HepG2 (cell line): ENCODE data around the gene SLX9. TPM values are rescaled to one million over a fixed set of nuclear protein-coding genes. Genes with fewer than 3 reads are reported as not detected.

ENCODE experiments used
- GATAD1 ChIP-seq: IDR thresholded peaks from 2 replicates; pipeline ENCODE4 v1.6.1; 2016; ENCODE audit warnings: missing genetic modification reagents, missing compliant biosample characterization
- GZF1 ChIP-seq: sonication (generic); formaldehyde crosslinking; IDR thresholded peaks from 2 replicates; pipeline ENCODE4 v1.5.1; 2020; ENCODE audit warnings: mild to moderate bottlenecking, missing genetic modification reagents
- IKZF1 ChIP-seq: fragments of 450-650 bp; IDR thresholded peaks from 2 replicates; pipeline ENCODE4 v1.7.1; 2016
- JUN ChIP-seq: sonication (generic); formaldehyde crosslinking; IDR thresholded peaks from 2 replicates; pipeline ENCODE4 v1.4.0; 2020; ENCODE audit warnings: mild to moderate bottlenecking, missing genetic modification reagents
- MATR3 ChIP-seq: sonication (generic); formaldehyde crosslinking; IDR thresholded peaks from 2 replicates; pipeline ENCODE4 v1.4.0; 2020; ENCODE audit warnings: missing genetic modification reagents
- NR2F1 ChIP-seq, 2 experiments: fragments of 450-650 bp in 1 of 2; formaldehyde crosslinking in 1 of 2; IDR thresholded peaks; 2 replicates each; pipeline versions ENCODE4 v1.5.0 to v1.6.1; 2016 to 2020; ENCODE audit warnings: mild to moderate bottlenecking in 1 of 2, missing compliant biosample characterization in 1 of 2, missing genetic modification reagents in 1 of 2, moderate library complexity in 1 of 2
- RXRB ChIP-seq: IDR thresholded peaks from 2 replicates; pipeline ENCODE4 v1.6.1; 2016; ENCODE audit warnings: borderline replicate concordance, missing genetic modification reagents, missing compliant biosample characterization
- SATB2 ChIP-seq: sonication (generic); formaldehyde crosslinking; IDR thresholded peaks from 2 replicates; pipeline ENCODE4 v1.5.0; 2020; ENCODE audit warnings: missing genetic modification reagents
- SNAPC2 ChIP-seq: sonication (generic); formaldehyde crosslinking; IDR thresholded peaks from 2 replicates; pipeline ENCODE4 v1.8.1; 2022; ENCODE audit warnings: mild to moderate bottlenecking, missing genetic modification reagents
- TBL1XR1 ChIP-seq: fragments of 150-350 bp; IDR thresholded peaks from 2 replicates; pipeline ENCODE4 v1.6.1; 2014; ENCODE audit warnings: borderline replicate concordance, low read length; ENCODE audit not compliant: partially characterized antibody
- ZFP36L1 ChIP-seq: sonication (generic); formaldehyde crosslinking; IDR thresholded peaks from 2 replicates; pipeline ENCODE4 v1.8.0; 2022; ENCODE audit warnings: mild to moderate bottlenecking, missing genetic modification reagents, moderate library complexity
- ZMYM2 ChIP-seq: sonication (generic); formaldehyde crosslinking; IDR thresholded peaks from 2 replicates; pipeline ENCODE4 v1.8.0; 2022; ENCODE audit warnings: mild to moderate bottlenecking, missing genetic modification reagents
- ZNF234 ChIP-seq: sonication (generic); formaldehyde crosslinking; conservative IDR thresholded peaks from 2 replicates; pipeline ENCODE4 v1.5.1; 2020; ENCODE audit warnings: mild to moderate bottlenecking, missing genetic modification reagents
- ZNF317 ChIP-seq: sonication (generic); formaldehyde crosslinking; IDR thresholded peaks from 2 replicates; pipeline ENCODE4 v1.5.0; 2020; ENCODE audit warnings: mild to moderate bottlenecking, missing genetic modification reagents
- ZNF672 ChIP-seq: sonication (generic); formaldehyde crosslinking; IDR thresholded peaks from 2 replicates; pipeline ENCODE4 v1.8.1; 2022; ENCODE audit warnings: missing genetic modification reagents
- ZNF720 ChIP-seq: sonication (generic); formaldehyde crosslinking; IDR thresholded peaks from 2 replicates; pipeline ENCODE4 v1.4.0; 2020; ENCODE audit warnings: missing genetic modification reagents
- ZNF737 ChIP-seq: sonication (generic); formaldehyde crosslinking; IDR thresholded peaks from 2 replicates; pipeline ENCODE4 v1.5.0; 2020; ENCODE audit warnings: missing genetic modification reagents, mild to moderate bottlenecking, borderline replicate concordance
- ZNF746 ChIP-seq: sonication (generic); formaldehyde crosslinking; IDR thresholded peaks from 2 replicates; pipeline ENCODE4 v1.8.0; 2022; ENCODE audit warnings: mild to moderate bottlenecking, missing genetic modification reagents
- ZNF83 ChIP-seq: sonication (generic); formaldehyde crosslinking; IDR thresholded peaks from 2 replicates; pipeline ENCODE4 v1.4.0; 2020; ENCODE audit warnings: missing genetic modification reagents, mild to moderate bottlenecking, borderline replicate concordance
- polyA plus RNA-seq, 8 experiments: library from polyadenylated mRNA; depleted of rRNA in 3 of 8; stranded (reverse) in 7 of 8; unstranded in 1 of 8; fragments of >200 nt; fragmentation: Illumina TruSeq in 4 of 8; extraction: Trizol in 4 of 8; gene quantifications; 2 replicates each; pipeline versions ENCODE4 v1.2.1 to v1.2.3, GENCODE V29; 2011 to 2016; ENCODE audit warnings: low read depth in 4 of 8, missing spikeins in 1 of 8, mixed read lengths in 1 of 8; ENCODE audit not compliant: insufficient read depth in 1 of 8
- total RNA-seq, 5 experiments: library from RNA; depleted of rRNA; stranded (reverse); fragments of >200 nt; fragmentation: Illumina TruSeq; extraction: Trizol; gene quantifications; 2 replicates each; pipeline ENCODE4 v1.2.3, GENCODE V29; 2016; ENCODE audit warnings: low read depth in 1 of 5
- TF ChIP-seq, protein P1 (sequence below): sonication (generic); formaldehyde crosslinking; IDR thresholded peaks from 2 replicates; pipeline ENCODE4 v1.5.0; 2020; ENCODE audit warnings: mild to moderate bottlenecking, missing genetic modification reagents, borderline replicate concordance
- TF ChIP-seq, protein P2 (sequence below): sonication (generic); formaldehyde crosslinking; IDR thresholded peaks from 2 replicates; pipeline ENCODE4 v1.5.0; 2020; ENCODE audit warnings: mild to moderate bottlenecking, missing genetic modification reagents

SLX9 gene
- total and polyA plus RNA-seq, 2 of the 13 experiments (the other 11 are each of a cell fraction or from before 2014, with no cell fraction given): 21.0 to 47.1 TPM

DNA sequence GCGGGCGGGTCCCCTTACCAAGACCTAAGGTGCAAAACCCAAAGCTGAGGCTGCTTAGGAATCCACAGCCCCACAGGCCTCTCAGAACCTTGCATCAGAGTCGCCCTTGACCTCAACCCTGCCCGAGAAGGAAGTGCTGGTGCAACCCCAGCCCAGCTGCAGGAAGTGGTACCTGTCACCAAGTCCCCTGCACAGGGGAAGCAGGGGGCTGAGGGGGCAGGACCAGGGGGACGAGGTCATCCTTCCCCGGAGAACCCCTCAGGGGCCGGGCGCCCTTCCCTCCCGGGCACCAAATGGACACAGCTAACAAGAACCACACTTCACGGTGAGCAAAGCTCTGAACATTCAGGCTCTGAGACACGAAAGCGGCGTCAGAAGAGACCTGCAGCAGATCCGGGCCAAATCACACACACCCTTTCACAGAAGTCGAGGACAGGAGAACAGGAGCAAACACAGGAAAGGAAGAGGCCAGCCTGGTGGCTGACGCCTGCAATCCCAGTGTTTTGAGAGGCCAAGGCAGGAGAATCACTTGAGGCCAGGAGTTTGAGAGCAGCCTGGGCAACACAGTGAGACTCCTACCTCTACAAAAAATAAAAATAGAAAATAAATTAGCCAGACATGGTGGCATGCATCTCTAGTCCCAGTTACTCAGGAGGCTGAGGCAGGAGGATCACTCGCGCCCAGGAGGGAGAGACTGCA lies 25.5 kb upstream of the SLX9 start (continued):
- TF ChIP-seq, protein P1, sequence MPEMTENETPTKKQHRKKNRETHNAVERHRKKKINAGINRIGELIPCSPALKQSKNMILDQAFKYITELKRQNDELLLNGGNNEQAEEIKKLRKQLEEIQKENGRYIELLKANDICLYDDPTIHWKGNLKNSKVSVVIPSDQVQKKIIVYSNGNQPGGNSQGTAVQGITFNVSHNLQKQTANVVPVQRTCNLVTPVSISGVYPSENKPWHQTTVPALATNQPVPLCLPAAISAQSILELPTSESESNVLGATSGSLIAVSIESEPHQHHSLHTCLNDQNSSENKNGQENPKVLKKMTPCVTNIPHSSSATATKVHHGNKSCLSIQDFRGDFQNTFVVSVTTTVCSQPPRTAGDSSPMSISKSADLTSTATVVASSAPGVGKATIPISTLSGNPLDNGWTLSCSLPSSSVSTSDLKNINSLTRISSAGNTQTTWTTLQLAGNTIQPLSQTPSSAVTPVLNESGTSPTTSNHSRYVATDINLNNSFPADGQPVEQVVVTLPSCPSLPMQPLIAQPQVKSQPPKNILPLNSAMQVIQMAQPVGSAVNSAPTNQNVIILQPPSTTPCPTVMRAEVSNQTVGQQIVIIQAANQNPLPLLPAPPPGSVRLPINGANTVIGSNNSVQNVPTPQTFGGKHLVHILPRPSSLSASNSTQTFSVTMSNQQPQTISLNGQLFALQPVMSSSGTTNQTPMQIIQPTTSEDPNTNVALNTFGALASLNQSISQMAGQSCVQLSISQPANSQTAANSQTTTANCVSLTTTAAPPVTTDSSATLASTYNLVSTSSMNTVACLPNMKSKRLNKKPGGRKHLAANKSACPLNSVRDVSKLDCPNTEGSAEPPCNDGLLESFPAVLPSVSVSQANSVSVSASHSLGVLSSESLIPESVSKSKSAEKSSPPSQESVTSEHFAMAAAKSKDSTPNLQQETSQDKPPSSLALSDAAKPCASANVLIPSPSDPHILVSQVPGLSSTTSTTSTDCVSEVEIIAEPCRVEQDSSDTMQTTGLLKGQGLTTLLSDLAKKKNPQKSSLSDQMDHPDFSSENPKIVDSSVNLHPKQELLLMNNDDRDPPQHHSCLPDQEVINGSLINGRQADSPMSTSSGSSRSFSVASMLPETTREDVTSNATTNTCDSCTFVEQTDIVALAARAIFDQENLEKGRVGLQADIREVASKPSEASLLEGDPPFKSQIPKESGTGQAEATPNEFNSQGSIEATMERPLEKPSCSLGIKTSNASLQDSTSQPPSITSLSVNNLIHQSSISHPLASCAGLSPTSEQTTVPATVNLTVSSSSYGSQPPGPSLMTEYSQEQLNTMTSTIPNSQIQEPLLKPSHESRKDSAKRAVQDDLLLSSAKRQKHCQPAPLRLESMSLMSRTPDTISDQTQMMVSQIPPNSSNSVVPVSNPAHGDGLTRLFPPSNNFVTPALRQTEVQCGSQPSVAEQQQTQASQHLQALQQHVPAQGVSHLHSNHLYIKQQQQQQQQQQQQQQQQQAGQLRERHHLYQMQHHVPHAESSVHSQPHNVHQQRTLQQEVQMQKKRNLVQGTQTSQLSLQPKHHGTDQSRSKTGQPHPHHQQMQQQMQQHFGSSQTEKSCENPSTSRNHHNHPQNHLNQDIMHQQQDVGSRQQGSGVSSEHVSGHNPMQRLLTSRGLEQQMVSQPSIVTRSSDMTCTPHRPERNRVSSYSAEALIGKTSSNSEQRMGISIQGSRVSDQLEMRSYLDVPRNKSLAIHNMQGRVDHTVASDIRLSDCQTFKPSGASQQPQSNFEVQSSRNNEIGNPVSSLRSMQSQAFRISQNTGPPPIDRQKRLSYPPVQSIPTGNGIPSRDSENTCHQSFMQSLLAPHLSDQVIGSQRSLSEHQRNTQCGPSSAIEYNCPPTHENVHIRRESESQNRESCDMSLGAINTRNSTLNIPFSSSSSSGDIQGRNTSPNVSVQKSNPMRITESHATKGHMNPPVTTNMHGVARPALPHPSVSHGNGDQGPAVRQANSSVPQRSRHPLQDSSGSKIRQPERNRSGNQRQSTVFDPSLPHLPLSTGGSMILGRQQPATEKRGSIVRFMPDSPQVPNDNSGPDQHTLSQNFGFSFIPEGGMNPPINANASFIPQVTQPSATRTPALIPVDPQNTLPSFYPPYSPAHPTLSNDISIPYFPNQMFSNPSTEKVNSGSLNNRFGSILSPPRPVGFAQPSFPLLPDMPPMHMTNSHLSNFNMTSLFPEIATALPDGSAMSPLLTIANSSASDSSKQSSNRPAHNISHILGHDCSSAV (CRISPR knock-in tag): 0 out of 2 replicates have a peak, but pooled peaks have one; percentile 43
- TF ChIP-seq, protein P2, sequence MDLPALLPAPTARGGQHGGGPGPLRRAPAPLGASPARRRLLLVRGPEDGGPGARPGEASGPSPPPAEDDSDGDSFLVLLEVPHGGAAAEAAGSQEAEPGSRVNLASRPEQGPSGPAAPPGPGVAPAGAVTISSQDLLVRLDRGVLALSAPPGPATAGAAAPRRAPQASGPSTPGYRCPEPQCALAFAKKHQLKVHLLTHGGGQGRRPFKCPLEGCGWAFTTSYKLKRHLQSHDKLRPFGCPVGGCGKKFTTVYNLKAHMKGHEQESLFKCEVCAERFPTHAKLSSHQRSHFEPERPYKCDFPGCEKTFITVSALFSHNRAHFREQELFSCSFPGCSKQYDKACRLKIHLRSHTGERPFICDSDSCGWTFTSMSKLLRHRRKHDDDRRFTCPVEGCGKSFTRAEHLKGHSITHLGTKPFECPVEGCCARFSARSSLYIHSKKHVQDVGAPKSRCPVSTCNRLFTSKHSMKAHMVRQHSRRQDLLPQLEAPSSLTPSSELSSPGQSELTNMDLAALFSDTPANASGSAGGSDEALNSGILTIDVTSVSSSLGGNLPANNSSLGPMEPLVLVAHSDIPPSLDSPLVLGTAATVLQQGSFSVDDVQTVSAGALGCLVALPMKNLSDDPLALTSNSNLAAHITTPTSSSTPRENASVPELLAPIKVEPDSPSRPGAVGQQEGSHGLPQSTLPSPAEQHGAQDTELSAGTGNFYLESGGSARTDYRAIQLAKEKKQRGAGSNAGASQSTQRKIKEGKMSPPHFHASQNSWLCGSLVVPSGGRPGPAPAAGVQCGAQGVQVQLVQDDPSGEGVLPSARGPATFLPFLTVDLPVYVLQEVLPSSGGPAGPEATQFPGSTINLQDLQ: no peak
- TF ChIP-seq ZNF317 (CRISPR knock-in tag): peak; percentile 27; the same call in 1 of the 2 replicates
- no peak for TF ChIP-seq IKZF1
- no peak for TF ChIP-seq SNAPC2 (CRISPR knock-in tag)
- TF ChIP-seq RXRB (CRISPR knock-in tag): peak; percentile 83
- TF ChIP-seq GZF1 (CRISPR knock-in tag): no peak
- no peak for TF ChIP-seq ZNF737 (CRISPR knock-in tag)
- no peak for TF ChIP-seq ZNF746
- no peak for TF ChIP-seq ZNF83 (CRISPR knock-in tag)
- TF ChIP-seq ZNF672: no peak
- TF ChIP-seq NR2F1 (CRISPR knock-in tag; IDR thresholded peaks at IDR 0.05): peak; percentile 92 to 98
- no peak for TF ChIP-seq ZNF720
- TF ChIP-seq JUN (CRISPR knock-in tag): no peak
- TF ChIP-seq SATB2 (CRISPR knock-in tag): no peak
- no peak for TF ChIP-seq MATR3
- TF ChIP-seq ZNF234 (CRISPR knock-in tag): no peak
- TF ChIP-seq ZMYM2 (CRISPR knock-in tag): no peak
- peak; percentile 58 for TF ChIP-seq TBL1XR1
- peak; percentile 79 for TF ChIP-seq GATAD1 (CRISPR knock-in tag)
- TF ChIP-seq ZFP36L1: no peak
